Measurements from ENCODE around the gene CLMN. TPM values are rescaled to one million over a fixed set of nuclear protein-coding genes. Genes with fewer than 3 reads are reported as not detected.
A peak's percentile ranks its signal among the peaks of the same experiment; 100 is the strongest.

The CLMN gene
- total RNA-seq, 1 donor from 2014 or later = 117 TPM

DNA sequence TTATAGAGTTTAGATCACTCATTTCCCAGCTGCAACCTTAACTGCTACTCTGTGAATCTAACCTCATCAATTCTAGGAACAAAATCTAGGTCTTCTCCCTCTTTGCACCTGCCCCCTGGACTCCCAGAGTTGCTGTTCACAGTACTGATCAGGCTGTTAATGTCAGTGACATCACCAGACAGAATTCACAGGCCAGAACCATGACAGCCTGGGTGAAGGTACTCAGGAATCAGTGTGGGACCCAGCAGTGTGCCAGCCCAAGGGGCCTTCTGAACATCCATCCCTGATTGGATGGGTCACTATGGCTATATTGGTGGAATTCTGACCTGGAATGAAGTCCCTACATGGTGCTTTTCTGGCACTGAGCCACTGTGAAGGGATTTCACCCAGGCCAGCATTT is 72.8 kb downstream of the CLMN start:
- Mint-ChIP-seq H3K9me3 (peaks cover 4% of the 10 kb centered on the region), H3K4me3 (no peak overlapping the region), H3K4me1 (peaks cover 37% of the 10 kb centered on the region), H3K27me3 (ENCODE audit: low read depth) (no peaks in the 10 kb centered on the region), H3K36me3 (peaks cover 4% of the 10 kb centered on the region), H3K27ac (no peak overlapping the region)
- TF ChIP-seq, protein P1, sequence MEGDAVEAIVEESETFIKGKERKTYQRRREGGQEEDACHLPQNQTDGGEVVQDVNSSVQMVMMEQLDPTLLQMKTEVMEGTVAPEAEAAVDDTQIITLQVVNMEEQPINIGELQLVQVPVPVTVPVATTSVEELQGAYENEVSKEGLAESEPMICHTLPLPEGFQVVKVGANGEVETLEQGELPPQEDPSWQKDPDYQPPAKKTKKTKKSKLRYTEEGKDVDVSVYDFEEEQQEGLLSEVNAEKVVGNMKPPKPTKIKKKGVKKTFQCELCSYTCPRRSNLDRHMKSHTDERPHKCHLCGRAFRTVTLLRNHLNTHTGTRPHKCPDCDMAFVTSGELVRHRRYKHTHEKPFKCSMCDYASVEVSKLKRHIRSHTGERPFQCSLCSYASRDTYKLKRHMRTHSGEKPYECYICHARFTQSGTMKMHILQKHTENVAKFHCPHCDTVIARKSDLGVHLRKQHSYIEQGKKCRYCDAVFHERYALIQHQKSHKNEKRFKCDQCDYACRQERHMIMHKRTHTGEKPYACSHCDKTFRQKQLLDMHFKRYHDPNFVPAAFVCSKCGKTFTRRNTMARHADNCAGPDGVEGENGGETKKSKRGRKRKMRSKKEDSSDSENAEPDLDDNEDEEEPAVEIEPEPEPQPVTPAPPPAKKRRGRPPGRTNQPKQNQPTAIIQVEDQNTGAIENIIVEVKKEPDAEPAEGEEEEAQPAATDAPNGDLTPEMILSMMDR (IDR thresholded peaks at IDR 0.05; ENCODE audit: unreplicated experiment) = no peak
- no peak for DNase-seq (ENCODE audit: low spot score in 2 of 2, unreplicated experiment in 2 of 2)

DNA sequence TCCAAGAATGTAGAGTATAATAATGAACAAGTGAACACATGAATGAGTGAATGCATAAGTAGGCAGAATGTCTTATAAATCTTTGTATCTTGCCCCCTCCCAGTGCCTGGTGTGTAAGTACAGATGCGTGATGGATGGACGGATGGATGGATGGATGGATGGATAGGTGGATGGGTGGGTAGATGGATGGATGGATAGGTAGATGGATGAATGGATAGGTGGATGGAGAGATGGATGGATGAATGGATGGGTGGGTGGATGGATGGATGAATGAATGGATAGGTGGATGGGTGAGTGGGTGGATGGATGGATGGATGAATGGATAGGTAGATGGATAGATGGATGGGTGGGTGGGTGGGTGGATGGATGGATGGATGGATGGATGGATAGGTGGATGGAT is 74.4 kb downstream of the CLMN start:
- Mint-ChIP-seq H3K36me3 (peaks cover 4% of the 10 kb centered on the region), H3K27me3 (ENCODE audit: low read depth) (no peaks in the 10 kb centered on the region), H3K27ac (no peak overlapping the region), H3K4me3 (no peak overlapping the region), H3K9me3 (peaks cover 4% of the 10 kb centered on the region), H3K4me1 (peaks cover 31% of the 10 kb centered on the region)
- no peak for DNase-seq (ENCODE audit: low spot score in 2 of 2, unreplicated experiment in 2 of 2)
- TF ChIP-seq, protein P1 (IDR thresholded peaks at IDR 0.05; ENCODE audit: unreplicated experiment) = no peak

DNA sequence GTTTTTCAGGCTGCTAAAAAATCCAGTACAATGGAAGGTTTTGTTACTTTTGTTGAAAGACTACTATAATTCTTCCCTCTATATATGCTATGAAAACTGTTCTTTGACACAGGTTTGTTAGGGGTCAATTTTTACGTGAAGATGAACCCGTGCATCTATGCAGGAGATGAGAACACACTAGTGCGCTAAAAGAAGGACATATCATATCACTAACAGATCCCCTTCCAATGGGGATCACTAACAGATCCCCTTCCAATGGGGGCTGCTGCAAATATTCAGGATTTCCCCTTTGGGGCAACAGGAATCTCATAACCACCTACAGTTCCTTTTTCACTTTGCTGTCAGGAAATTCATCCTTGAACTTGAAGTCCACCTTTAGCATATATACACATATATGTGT is 75.1 kb downstream of the CLMN start:
- TF ChIP-seq, protein P1 (IDR thresholded peaks at IDR 0.05; ENCODE audit: unreplicated experiment) = no peak

DNA sequence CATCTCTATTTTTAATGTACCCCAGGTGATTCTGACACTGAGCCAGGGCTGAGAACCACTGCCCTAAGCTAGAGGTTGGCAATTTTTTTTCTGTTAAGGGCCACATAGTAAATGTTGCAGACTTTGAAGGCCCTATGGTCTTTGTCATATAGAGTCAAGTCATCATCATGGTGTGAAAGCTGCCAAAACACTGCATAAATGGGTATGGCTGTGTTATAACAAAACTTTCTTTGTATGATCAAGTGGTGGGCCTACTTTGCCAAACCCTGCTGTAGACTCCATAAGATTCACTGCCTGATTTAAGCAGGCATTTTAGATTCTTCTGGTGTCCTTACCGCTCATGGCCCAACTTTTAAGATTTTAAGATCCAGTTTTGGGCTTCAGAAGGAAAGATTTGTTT is 76.8 kb downstream of the CLMN start:
- no peak for DNase-seq (ENCODE audit: low spot score in 2 of 2, unreplicated experiment in 2 of 2)
- Mint-ChIP-seq H3K4me3 (no peak overlapping the region), H3K36me3 (peaks cover 12% of the 10 kb centered on the region), H3K9me3 (peaks cover 4% of the 10 kb centered on the region), H3K4me1 (peaks cover 24% of the 10 kb centered on the region), H3K27ac (no peak overlapping the region), H3K27me3 (ENCODE audit: low read depth) (no peaks in the 10 kb centered on the region)
- TF ChIP-seq, protein P1 (IDR thresholded peaks at IDR 0.05; ENCODE audit: unreplicated experiment) = no peak

More for the DNA sequence above, 75.1 kb downstream of the CLMN start:
- no peak for DNase-seq (ENCODE audit: low spot score in 2 of 2, unreplicated experiment in 2 of 2)
- peaks cover 4% of the 10 kb centered on the region for H3K9me3 Mint-ChIP-seq
- no peaks in the 10 kb centered on the region for H3K27me3 Mint-ChIP-seq (ENCODE audit: low read depth)
- H3K4me1 Mint-ChIP-seq = peaks cover 24% of the 10 kb centered on the region
- H3K36me3 Mint-ChIP-seq = peaks cover 9% of the 10 kb centered on the region
- H3K4me3 Mint-ChIP-seq = no peak overlapping the region
- no peak overlapping the region for H3K27ac Mint-ChIP-seq

DNA sequence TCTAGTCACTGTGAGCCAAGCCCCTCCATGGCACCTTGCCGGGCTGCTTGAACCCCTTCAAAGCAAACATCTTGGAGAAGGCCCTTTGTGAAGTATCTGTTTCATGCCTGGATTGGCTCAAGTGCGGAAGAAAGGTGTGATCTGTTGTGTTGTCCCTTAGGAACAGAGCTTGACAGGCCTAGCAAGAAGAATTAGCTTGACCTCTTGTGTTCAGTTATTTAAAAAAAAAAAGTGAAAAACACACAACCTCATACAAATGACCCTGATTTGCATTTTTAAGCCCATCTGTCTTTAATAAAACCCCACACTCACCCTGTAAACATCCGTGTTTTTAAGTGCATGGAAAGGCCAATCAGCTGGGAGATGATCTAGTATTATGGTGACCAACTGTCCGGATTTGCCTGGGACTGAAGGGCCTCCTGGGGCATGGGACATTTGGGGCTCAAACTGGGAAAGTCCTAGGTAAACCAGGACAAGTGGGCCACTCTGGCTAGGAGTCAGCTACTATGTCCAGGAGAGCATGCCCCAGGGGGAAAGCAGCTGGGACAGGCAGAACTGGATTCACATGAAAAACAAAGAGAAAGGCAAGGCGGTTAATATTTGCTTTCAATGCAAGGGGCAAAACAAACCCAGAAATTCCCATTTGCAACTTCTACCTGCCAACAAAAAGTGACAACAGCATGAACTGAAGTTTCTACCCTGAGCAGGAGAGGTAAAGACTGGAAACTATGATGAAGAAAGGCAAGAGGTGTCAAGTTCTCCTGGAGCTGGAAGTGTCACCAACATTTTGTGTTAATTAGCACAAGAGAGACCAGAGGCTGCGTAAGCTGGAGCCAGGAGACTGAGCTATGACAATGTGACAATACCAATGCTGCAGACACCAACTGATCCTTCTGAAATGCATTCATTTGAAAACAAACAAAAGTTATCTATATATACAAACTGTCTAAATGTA is 78.6 kb downstream of the CLMN start:
- peaks cover 27% of the 10 kb centered on the region for H3K4me1 Mint-ChIP-seq
- no peak for DNase-seq (ENCODE audit: low spot score in 2 of 2, unreplicated experiment in 2 of 2)
- no peaks in the 10 kb centered on the region for H3K27me3 Mint-ChIP-seq (ENCODE audit: low read depth)
- peaks cover 4% of the 10 kb centered on the region for H3K9me3 Mint-ChIP-seq
- peaks cover 12% of the 10 kb centered on the region for H3K36me3 Mint-ChIP-seq
- H3K4me3 Mint-ChIP-seq = no peak overlapping the region
- TF ChIP-seq, protein P1 (IDR thresholded peaks at IDR 0.05; ENCODE audit: unreplicated experiment) = no peak
- H3K27ac Mint-ChIP-seq = peak overlapping the region; percentile 75

Measured in mesothelial cell of epicardium (in vitro differentiated cells).